ENCODE measurements around the gene SPAG9.

The SPAG9 gene

DNA sequence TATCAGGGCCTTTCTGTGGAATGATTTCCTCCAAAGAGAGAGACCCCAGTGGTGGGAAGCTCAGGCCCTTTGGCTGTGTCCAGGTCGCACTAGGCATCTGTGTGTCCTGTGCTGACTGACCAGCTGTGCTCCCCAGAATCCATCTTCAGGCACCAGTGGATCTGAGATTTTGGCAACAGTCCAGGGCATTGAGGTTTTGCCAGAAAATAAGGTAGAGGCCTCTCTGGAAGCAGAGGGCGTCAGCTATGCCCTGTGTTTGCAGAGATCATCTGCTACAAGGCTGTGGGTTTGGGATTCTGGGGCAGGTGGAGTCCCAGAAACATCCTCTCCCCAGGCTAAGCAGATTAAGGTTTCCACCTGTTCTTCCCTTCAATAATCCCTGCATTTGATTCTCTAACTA lies 197.1 kb downstream of the SPAG9 start:
- no peak for DNase-seq (ENCODE audit: extremely low read depth in 1 of 2, low read depth in 1 of 2)

DNA sequence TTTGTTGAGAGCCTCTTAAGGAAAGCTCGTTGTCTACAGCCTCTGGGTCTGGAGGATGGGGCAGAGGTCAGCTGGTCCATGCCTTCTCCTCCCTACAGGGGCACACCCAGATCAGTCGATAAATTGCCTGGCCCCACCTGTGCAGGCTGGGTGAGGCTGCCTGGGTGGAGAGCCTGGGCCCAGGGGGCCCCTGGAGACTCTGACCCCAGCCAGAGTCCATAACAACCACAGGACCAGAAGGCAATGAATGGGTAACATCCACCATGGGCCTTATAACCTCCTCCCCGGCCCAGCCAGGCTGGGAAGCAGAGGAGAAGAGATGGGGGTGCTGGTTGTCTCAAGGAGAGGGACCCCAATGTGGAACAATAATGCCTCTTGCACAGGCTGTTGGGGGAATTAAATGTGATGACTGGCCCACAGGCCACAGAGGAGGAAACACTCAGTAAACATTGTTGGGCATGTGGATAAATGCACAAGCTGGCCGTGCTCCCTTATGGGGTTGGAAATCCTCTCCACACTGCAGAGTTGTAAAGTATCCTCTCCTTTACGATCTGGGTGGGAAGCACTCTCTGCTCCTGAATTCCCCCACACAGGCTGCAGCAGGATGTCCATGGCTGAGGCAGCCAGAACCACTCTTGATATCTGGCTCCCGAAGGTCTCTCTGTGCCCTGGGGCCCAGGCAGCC lies 197.8 kb downstream of the SPAG9 start:
- DNase-seq (ENCODE audit: extremely low read depth in 1 of 2, low read depth in 1 of 2): no peak

DNA sequence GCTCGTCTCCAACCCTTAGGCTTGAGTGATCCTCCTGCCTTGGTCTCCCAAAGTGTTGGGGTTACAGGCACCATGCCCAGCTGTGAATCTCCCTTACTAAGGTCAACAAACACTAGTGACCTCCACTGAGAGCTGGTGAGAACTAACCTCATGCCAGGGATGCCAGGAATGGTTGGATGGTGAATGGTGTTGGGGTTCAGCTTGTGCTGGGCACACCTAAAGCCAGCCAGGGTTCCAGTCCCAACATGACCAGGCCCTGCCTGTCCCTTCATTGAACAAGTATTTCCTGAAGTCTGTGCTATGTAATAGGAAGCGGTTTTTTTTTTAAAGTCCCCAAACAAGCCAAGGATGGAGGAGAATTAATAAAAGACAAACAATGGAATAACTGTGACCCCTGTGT lies 198.6 kb downstream of the SPAG9 start:
- DNase-seq (ENCODE audit: extremely low read depth in 1 of 2, low read depth in 1 of 2): no peak

DNA sequence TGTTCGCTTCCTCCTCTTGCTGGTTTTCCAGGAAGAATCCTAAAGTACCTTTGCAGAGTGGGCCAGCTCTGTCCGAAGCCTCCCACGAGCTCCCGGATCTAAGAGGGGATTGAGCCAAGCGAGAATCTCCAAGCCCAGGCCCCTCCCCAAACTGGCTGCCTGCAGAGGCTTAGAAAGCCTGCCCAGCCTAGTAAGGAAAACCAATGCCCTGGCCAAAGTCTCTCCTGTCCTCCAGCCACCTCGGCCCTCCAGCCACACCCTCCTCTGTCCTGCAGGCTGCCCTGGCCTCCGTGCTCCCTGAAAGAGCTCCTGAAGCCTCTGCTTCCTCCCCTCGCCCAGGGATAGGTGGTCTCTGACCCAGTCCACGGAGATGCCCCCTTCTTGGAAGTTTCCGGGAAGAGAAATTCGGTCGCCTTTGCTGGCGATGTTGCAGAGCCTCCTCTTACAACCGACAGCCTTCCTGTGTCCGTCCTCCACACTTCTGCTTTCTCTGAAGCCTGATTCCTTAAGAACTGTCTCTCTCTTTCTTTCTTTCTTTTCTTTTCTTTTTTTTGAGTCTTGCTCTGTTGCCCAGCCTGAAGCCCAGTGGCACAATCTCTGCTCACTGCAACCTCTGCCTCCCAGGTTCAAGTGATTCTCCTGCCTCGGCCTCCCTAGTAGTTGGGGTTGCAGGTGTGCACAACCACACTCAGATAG lies 199.6 kb downstream of the SPAG9 start:
- DNase-seq (ENCODE audit: extremely low read depth in 1 of 2, low read depth in 1 of 2): no peak

DNA sequence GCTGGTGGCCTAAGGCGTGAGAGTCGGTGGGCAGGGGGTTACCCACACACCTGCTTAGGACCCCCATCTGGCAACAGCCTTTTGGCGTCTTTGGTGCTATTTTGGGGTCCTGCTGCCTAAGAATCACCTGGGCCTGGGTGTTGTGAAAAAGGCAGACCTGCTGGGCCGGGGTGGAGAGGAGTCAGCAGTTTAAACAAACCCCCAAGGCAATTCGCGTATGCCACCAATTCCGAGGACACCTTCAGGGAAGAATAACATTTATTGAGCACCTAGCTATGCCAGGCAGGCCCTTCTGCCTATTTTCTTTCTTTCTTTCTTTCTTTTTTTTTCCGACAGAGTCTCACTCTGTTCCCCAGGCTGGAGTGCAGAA lies 200.6 kb downstream of the SPAG9 start:
- no peak for DNase-seq (ENCODE audit: extremely low read depth in 1 of 2, low read depth in 1 of 2)

DNA sequence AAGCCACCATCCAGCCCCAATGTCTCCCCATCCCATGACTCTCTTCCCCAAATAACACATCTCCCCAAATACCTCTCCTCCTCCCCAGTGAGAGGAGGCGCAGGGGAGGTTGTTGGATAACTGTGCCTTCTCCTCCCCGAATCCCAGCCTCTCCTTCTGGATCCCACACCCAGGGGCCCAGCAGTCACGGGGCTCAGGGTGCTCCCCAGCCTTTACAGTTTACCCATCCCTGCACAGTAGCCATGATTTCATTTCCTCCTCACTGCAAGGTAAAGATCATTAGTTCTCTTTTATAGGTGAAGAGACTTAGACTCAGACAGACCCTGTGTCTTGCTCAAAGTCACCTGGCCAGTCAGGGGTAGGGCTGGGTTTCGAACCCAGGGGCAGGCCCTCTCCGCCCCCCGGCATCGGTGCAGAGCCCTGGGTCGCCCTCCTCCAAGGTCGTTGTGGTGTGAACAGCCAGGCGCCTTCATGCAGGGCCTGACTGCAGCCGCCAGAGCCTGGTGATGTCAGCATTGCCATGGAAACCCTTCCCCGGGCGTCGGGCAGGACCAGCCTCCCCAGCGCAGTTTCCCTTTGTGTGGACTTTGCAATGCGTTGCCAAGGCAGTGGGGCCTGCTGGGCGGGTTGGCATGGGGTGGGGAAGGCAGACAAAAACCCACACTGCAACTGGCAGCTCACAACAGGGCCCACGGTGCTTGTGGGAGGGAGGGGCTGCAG lies 201.2 kb downstream of the SPAG9 start:
- DNase-seq (ENCODE audit: extremely low read depth in 1 of 2, low read depth in 1 of 2): peak; percentile 74 to 82

DNA sequence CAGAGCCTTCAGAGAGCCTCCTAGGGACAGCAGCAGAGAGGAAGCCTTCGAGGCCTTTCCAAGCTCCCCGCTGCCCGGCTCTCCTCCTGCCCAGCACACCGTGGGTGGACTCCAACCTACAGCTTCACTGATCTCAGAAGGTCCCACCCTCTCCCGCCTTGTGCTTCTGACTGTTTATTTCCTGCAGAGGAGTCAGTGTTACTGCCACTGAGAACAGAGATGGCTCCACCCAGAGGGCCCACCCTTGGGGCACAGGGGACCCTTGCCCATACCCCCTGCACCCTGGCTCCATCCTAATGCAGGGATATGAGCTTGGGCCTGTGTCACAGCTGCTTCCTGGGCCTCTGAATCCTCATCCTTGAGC lies 201.8 kb downstream of the SPAG9 start:
- no peak for DNase-seq (ENCODE audit: extremely low read depth in 1 of 2, low read depth in 1 of 2)

DNA sequence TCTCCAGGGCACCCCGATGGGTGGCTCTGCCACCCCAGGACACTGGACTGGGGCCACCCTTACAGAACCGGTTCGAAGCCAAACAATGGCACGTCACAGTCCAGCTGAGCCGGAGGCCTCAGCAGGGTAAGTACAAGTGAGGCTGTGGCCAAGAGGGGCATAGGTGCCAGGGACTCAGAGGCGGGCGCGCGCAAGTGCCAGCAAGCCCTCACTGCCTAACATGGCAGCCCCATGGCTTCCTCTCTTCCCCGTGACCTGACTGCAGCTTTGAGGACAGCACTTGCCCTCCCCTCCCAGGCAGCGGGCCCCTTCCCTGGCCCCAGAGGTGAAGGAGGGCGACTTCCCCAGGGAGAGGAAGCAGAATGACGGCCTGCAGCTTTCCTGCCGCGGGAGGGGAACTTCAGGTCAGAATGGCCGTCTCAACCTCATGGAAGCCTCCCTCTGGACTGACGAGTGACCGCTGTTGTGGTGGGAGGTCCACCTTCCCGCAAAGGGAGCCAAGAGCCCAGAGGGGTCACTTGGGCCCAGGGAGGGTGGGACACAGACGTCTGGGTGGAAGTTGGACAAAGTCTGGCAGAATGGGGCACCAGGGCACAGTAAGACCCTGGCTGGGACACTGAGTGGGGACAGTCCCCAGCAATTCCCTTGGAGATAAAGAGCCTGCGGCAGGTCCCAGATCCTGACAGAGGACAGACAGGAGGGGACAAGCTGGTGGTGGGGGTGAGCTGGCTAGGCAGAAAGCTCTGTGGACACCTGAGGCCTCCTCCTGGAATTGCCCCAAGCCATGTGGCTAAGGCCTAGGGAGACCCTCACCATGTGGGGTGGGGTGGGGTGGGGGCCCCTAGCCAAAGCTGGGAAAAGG lies 202.4 kb downstream of the SPAG9 start:
- no peak for DNase-seq (ENCODE audit: extremely low read depth in 1 of 2, low read depth in 1 of 2)

DNA sequence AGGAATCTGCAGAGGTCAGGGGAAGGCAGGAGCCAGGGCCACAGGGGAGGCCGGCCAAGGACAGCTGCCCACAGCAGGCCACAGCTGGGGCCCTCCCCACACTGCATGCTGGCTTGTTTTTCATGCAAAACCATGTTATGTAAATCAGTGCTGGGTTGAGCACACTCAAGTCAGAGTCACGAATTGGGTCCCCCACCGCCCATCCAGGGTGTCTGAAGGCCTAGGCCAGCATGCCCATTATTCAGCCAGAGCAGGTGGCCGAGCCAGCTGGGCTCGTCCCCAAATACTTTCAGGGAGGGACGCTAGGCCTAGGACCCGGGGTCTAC lies 203.3 kb downstream of the SPAG9 start:
- no peak for DNase-seq (ENCODE audit: extremely low read depth in 1 of 2, low read depth in 1 of 2)

DNA sequence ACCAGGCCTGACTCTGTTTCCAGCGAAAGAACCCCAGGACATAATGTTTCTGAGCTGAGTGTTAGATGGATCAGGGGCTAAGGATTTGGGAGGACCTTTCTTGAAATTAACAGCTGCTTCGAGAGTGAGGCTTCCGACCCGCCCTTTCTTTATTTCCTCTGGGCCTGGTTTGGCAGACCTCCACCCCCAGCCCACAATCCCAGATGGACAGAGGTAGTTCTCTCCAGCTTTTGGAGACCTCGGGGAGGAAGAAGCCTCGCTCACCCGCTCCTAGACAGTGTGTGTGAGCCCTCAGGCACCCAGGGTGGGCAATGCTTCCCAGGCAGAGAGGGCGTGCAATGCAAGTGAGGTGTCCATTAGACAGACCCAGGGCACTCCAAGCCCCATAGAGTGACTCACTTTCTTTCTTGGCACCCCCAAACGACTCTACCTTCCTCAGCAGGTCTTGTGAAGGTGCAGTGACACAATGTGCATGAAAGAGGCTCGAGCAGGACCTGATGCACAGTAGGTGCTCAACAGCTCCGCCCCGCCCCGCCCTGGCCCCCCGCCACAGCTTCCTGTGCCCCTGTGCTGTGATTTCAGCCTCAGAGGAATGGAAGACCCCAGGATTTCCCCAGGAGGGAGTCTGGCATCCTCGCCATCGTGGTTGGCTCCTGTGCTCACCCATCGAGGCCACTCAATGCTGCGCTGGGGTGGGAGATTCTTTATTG lies 203.8 kb downstream of the SPAG9 start:
- DNase-seq (ENCODE audit: extremely low read depth in 1 of 2, low read depth in 1 of 2): no peak

DNA sequence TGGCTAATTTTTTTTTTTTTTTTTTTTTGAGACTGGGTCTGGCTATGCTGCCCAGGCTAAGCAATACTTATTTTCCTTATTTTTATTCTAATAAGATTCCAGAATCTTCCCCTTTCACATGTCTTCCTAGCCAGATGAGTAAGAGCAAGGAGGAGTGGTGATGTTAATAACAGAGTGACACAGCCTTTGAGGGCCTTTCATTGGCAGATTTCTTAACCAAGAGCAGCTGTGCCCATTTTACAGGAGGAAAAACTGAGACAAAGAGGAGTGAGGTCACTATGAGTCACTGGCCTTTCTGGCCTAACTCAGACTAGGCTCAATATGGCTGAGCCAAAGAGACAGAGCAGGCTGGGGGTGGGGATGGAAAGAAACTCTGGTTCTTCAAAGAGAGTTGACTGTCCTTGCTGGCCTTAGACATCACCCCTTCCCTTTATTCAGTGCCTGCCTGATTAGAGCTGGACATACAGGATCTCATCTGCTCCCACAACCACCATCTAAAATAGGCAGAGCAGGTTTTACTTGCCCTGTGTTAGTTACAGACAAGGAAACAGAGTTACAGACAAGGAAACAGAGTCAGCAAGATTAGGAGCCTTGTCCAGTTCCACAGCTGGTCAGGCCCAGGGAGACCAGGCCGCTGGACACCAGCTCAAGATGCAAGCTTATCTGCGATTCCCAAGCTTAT lies 204.5 kb downstream of the SPAG9 start:
- no peak for DNase-seq (ENCODE audit: extremely low read depth in 1 of 2, low read depth in 1 of 2)

DNA sequence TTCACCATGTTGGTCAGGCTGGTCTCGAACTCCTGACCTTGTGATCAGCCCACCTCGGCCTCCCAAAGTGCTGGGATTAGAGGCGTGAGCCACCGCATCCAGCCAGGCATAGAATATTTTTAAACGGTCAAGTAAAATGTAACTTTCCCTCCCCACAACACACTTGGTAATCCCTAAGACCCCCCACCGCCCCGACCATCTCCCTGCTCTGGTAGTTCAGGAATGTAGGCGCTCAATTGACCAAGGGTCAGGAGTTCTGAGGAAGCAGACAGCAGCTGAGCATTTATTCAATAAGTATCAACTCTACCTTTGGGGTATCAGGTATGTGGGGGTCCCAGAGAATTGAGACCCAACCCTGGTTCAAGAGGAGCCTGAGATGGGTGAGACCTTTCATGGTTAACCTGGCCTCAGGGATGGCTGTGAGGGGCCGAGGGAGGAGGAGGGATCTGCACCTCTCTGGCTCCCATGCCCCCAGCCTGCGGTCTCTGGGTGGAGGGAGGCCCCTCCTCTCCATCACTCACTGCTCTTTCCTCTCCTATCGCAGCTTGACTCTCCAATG lies 206.1 kb downstream of the SPAG9 start:
- DNase-seq (ENCODE audit: extremely low read depth in 1 of 2, low read depth in 1 of 2): no peak

DNA sequence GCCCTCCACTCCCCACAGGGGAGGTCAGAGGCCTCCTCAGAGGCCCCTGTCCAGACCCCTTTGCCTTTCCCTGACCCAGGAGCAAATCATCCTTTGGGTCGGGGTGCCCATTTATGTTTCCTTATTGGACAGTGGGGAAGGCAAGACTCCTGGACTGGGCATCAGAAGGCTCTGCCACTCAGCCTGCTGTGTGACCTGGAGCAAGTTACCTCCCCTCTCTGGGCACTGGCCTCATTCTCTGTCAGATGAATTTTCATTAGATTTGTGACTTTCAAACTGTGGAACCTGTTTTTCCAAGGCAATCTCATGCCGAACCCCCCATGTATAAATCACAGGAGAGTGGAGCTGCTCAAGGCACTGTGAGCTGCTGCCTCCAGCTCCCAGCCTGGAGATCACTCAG lies 207.5 kb downstream of the SPAG9 start:
- no peak for DNase-seq (ENCODE audit: extremely low read depth in 1 of 2, low read depth in 1 of 2)

Measured in activated CD8-positive, alpha-beta memory T cell treated with anti-CD3 and anti-CD28 coated beads for 1 hour (primary cell).